GM21423 (cell line): ENCODE data around the gene MDP1.
A peak's percentile ranks its signal among the peaks of the same experiment; 100 is the strongest.
"Not testable (repeated sequence)": the region's sequence is repeated elsewhere in the genome, so short reads cannot be mapped to it uniquely, and the experiment has no call there.

Source experiments
- ATAC-seq: cut with Tn5 transposase; IDR thresholded peaks from one replicate; pipeline ENCODE4 v1.9.1; 2021; ENCODE audit warnings: mild to moderate bottlenecking, moderate library complexity; ENCODE audit not compliant: unreplicated experiment

The MDP1 gene

DNA sequence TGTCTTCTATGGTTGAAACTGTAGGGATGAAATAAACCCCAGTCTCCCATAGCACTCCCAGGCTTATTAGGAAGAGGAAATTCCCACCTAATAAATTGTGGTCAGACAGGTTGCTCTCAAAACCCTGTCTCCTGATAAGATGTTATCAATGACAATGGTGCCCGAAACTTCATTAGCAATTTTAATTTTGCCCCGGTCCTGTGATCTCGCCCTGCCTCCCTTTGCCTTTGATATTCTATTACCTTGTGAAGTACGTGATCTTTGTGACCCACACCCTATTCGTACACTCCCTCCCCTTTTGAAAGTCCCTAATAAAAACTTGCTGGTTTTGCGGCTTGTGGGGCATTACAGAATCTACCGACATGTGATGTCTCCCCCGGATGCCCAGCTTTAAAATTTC, 13.3 kb downstream of the MDP1 start:
- ATAC-seq = not testable (repeated sequence)

- ATAC-seq = no peak
Observed at GRCh38 chr14:24198814-24199524, 16.9 kb downstream of the MDP1 start.

DNA sequence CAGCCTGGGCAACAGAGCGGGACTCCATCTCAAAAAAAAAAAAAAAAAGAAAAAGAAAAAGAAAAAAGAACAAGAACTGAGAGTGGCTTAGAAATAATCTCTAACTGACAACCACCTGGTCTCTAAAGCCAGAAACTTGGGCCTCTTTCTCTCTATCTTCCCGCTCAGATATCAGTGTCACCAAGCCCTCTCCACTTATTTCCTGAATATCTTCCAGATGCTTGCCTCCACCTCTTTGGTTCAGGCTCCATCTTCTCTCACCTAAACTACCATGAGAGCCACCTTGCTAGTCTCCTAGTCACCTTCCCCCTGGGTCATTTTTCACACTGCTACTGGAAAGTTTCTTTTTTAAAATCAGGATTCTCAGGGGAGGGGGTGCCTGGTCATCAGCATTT, 18.8 kb downstream of the MDP1 start:
- no peak for ATAC-seq

DNA sequence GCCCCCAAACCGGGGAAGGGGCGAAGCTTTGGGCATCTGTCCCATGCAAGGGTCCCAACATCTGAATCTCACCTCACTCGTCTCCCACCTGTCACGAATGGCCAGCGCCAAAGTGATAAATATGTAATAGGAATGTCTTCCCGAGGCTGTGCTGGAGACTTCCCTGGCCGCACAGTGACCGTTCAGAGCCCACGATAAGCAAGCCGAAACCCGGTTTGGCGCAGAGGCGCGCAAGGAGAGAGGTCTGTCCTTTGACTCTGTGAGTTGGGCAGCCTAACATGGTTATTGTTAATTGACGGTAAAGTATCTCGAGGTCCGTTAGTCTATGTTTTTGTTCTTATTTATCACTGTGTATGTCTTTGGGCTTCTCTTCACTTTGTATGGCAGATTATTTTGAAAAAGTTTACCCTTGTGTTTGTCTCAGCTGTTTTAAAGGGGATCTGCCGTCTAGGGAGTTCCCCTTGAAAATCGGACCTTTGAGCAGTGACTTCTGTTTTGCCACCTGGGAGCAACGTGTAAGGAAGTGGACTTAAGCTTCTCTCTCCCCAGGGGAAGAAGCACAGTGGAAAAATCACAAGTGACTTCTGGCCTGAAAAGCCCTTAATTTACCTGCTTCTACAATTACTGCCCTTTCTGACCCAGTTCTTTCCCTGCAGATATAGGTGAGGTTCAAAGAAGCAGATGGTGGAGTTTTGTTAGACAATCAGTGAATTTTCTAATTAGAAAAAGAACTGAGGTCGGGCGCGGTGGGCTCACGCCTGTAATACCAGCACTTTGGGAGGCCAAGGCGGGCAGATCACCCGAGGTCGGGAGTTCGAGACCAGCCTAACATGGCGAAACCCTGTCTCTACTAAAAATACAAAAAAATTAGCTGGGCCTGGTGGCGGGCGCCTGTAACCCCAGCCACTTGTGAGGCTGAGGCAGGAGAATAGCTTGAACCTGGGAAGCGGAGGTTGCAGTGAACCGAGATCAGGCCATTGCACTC, 19.5 kb downstream of the MDP1 start:
- no peak for ATAC-seq

DNA sequence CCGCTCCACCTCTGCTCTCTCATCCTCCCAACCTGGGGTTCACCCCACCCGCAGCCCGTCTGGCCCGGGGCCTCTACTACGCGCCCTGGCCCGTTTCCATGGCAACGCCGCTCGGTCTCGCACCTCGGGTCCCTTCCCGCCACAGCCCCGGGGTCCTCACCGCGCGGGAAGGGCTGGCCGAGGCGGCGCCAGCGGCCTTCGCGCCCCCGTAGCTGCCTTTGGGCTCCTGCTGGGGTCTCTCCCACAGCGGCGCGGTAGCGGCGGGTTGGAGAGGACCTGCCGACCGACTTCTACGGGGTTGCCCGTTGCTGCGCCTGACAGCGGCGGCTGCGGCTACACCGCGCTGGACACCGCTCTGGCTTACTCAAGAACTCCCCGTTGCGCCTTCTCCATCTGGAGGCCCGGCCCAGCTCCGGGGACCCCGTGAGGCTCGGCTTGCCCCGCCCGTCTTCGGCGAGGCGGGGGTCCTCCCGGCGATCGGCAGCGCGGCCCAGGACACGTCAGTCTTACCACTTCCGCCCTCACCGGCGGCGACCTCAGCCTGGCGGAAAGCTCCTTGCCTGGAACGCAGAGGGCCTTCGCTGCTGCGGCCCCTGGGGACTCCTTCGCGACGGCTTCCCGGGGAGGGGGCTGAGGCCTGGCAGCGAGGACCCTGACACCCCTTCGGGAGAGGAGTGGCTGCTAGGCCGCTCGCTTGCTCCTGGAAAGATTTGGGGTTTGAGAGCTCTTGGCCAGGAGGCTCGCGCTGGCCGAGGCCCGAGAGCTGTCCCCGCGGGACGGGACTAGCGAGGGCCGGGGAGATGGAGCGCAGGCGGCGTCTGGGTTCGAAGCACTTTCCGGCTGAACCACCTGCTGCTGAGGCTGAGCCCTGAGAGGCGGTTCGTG, 20.4 kb downstream of the MDP1 start, which contains the start of gene TM9SF1:
Gene TM9SF1, minus strand, starts transcription at position 256 of the 885 bp plus-strand sequence. CDS start 422 bp downstream, outside the sequence.
- ATAC-seq = peak; percentile 84

DNA sequence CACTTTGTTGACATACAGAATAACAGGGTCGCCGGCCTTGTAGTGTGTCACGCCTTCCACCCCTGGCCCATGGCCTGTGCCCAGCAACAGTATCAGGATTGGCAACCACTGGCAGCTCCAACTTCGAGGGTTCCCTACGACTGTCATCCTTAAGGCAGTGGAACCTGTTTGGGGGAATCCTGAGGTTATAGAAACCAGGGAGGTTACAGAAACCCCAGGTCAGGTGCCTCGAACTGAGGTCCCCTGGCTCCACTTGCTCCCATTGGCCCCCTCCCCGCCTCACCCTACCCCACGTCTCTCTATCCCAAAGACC, 21.0 kb downstream of the MDP1 start:
- ATAC-seq = no peak

DNA sequence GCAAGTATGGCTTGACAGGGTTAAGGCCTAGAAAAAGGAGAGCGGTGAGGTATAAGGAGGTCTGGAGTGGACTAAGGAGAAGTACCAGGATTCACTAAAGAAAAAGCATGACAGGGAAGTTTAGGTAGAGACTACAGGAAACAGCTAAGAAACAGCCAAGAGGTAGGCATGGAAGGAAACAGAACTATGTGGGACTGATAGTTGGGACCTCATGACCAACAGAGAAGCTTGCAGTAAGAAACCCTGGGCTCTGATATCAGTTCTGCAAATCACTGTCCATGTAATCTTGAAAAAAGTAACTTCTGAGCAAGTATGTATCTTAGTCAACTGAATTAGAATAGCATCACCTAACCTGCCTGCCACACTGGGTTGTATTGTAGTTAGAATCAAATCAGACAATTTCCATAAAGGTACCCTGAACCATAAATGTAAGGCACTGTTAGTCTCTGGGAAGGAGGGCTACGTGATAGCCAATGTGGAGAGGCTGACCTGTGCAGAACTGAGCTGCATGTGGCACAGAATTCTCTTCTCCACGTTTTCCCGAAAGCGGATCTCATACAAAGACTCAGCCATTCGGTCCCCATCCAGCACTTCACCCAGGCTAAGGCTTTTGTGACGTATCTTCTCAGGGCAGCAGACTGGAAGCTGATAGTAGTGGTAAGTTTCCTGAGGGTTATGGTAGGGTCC, 21.5 kb downstream of the MDP1 start:
- no peak for ATAC-seq

- ATAC-seq = no peak
Observed at GRCh38 chr14:24192933-24193332, 22.9 kb downstream of the MDP1 start.

GRCh38 chr14:24190416-24190815, 25.4 kb downstream of the MDP1 start:
- ATAC-seq = no peak

GRCh38 chr14:24189460-24189859, 26.4 kb downstream of the MDP1 start:
- no peak for ATAC-seq

- ATAC-seq = no peak
Observed at GRCh38 chr14:24189059-24189375, 26.8 kb downstream of the MDP1 start.

DNA sequence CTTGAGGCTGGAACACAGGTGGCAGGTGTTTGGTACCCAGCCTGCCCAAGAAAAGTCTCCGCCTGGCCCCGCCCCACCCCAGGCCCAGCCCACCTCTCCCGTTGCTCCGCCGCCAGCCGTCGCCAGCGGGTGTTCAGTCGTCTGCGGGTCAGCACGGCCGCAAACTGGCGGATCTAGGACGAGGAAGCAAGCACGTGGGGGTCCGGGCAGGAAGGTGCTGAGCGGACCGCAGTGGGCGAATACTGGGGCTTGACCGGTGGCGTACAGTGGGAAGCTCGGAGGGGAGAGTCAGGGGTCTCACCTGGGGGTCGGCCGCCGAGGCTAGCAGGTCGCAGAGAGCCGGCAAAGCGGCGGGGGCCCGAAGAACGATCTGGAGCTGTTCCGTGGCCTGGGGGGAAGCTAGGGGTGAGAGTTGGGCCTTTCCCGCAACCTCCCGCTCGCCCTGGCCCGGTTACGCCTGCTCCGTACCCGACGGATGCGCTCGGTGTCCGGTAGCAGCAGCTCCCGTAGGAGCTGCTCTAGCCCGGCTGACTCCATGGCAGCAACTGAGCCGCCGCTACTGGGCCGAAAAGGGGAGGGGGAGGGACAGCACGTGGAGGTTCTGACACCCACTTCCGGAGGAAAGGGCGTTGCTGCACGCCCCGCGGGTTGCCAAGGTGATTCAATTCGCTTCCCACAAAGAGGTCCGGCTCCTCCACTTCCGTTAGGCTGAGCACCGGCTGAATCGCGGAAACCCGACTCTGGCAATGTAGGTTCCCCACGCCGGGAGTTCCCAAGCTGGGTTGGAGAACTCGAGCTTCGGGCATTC, 27.4 kb downstream of the MDP1 start, which contains the start of gene IPO4:
Gene IPO4, minus strand, starts transcription at position 566 of the 808 bp plus-strand sequence. Its CDS starts 29 bp downstream, at position 537.
- peak; percentile 83 for ATAC-seq

DNA sequence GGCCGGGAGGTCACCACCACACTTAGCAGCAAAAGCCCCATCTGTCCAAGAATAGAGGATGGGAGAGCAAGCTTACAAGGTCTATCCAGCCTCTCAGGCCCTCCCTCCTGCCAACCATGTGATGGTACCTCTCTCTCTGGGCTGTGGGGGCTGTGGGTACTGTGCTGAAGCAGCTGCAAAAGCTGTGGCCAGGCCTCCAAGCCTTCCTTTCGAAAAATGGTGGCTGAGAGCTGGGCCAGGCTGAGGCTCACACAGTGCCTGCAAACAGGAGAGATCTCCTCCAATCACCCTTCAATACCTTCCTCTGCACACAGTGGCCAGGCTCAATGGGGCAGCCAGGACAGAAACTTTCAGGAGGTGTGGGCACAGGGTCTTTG, 28.3 kb downstream of the MDP1 start:
- no peak for ATAC-seq

- no peak for ATAC-seq
Observed at GRCh38 chr14:24186831-24187538, 28.9 kb downstream of the MDP1 start.

- ATAC-seq = no peak
Observed at GRCh38 chr14:24185741-24186140, 30.1 kb downstream of the MDP1 start.

GRCh38 chr14:24185026-24185425, 30.8 kb downstream of the MDP1 start:
- ATAC-seq = no peak

DNA sequence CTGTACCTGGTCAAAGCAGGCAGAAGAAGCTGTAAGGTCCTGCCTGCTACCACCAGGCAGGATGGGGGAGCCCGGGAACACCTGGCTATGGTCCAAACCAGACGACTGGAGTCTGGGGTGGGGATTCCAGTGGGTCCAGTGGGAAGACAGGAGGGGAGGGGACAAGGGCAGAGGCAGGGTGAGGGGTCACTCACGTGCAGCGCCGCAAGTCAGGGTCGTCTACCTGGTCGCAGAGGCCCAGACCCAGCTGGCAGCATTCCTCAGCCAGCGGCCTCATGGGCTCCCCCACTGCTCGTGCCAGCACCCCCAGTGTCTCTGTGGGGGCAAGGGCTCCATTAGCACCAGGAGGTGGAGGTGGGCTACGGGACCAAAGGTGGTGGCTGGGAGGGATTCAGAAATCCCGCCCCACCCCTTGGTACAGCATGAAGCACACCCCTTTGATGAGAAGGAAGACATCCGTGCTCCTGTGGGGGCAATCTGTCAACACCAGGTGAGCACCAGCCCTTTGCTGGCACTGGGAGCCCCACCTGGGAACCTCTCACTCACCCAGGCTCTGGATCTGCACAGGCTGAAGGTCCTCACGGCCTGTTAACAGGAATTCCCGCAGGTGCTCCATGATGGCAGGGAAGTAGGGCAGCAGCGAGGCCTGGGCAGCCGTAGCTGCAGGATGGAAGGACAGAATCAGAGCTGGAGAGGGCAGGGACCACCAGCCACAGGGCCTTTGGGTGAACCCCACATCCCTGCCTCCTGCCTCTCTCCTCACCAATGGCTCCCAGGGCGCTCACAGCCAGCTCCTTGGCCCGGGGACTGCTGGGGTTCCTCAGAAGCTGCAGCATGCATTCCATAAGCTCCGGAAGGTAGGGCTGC, 31.5 kb downstream of the MDP1 start:
- no peak for ATAC-seq

- ATAC-seq = no peak
Observed at GRCh38 chr14:24183014-24183481, 32.8 kb downstream of the MDP1 start.
